Measurements from ENCODE around the gene MEGF10.

MEGF10 gene

GRCh38 chr5:127275641-127276193, 14.9 kb upstream of the MEGF10 start:
- ChIA-PET POLR2A (no interaction called here), CTCF (no interaction called here)
- TF ChIP-seq FOXK2 (IDR thresholded peaks at IDR 0.05) (no peak), ZNF384 (IDR thresholded peaks at IDR 0.05) (no peak), NFRKB (IDR thresholded peaks at IDR 0.05) (no peak), ELF4 (IDR thresholded peaks at IDR 0.05) (no peak), LEF1 (IDR thresholded peaks at IDR 0.05; ENCODE audit: borderline replicate concordance) (no peak)
- DNase-seq (ENCODE audit: extremely low spot score), result no peak

- CTCF ChIA-PET, result no interaction called here
- peak; percentile 21 for DNase-seq (ENCODE audit: extremely low spot score)
- POLR2A ChIA-PET, result no interaction called here
- TF ChIP-seq ZNF384 (IDR thresholded peaks at IDR 0.05), result no peak
These were observed 9.9 kb upstream of the MEGF10 start for GRCh38 chr5:127280491-127281220.

- ChIA-PET POLR2A (no interaction called here), CTCF (no interaction called here)
- no peak for DNase-seq (ENCODE audit: extremely low spot score)
- TF ChIP-seq TARDBP (IDR thresholded peaks at IDR 0.05), result no peak
- no peak for TF ChIP-seq FOXM1 (IDR thresholded peaks at IDR 0.05; ENCODE audit: borderline replicate concordance)
- TF ChIP-seq SP1 (IDR thresholded peaks at IDR 0.05), result no peak
- no peak for TF ChIP-seq FOXK2 (IDR thresholded peaks at IDR 0.05)
- no peak for TF ChIP-seq SUZ12 (IDR thresholded peaks at IDR 0.05)
- TF ChIP-seq L3MBTL2 (conservative IDR thresholded peaks at IDR 0.05), result no peak
- no peak for TF ChIP-seq PKNOX1 (IDR thresholded peaks at IDR 0.05)
- TF ChIP-seq ELF4 (IDR thresholded peaks at IDR 0.05), result no peak
- no peak for TF ChIP-seq HDGF (IDR thresholded peaks at IDR 0.05; ENCODE audit: borderline replicate concordance)
- TF ChIP-seq LEF1 (IDR thresholded peaks at IDR 0.05; ENCODE audit: borderline replicate concordance), result no peak
- no peak for TF ChIP-seq FOXA1 (IDR thresholded peaks at IDR 0.05)
- no peak for TF ChIP-seq ARNT (IDR thresholded peaks at IDR 0.05)
- no peak for TF ChIP-seq NFRKB (IDR thresholded peaks at IDR 0.05)
These were observed 9.0 kb upstream of the MEGF10 start for GRCh38 chr5:127281609-127282008.

GRCh38 chr5:127288676-127289075, 1.9 kb upstream of the MEGF10 start:
- TF ChIP-seq BHLHE40 (IDR thresholded peaks at IDR 0.05; ENCODE audit: borderline replicate concordance) (no peak), LEF1 (IDR thresholded peaks at IDR 0.05; ENCODE audit: borderline replicate concordance) (no peak), SUZ12 (IDR thresholded peaks at IDR 0.05) (no peak), FOXM1 (IDR thresholded peaks at IDR 0.05; ENCODE audit: borderline replicate concordance) (no peak), ARNT (IDR thresholded peaks at IDR 0.05) (no peak), TARDBP (IDR thresholded peaks at IDR 0.05) (no peak), FOXK2 (IDR thresholded peaks at IDR 0.05) (no peak), HDGF (IDR thresholded peaks at IDR 0.05; ENCODE audit: borderline replicate concordance) (no peak), PKNOX1 (IDR thresholded peaks at IDR 0.05) (no peak), ELF4 (IDR thresholded peaks at IDR 0.05) (no peak), NFRKB (IDR thresholded peaks at IDR 0.05) (no peak), FOXA1 (IDR thresholded peaks at IDR 0.05) (no peak), L3MBTL2 (conservative IDR thresholded peaks at IDR 0.05) (no peak), ZNF384 (IDR thresholded peaks at IDR 0.05) (no peak)
- no peak for DNase-seq (ENCODE audit: extremely low spot score)
- CTCF ChIA-PET, result interaction anchor here (0.6 kb wide), 1 partner anchor 23 kb away, joined by 3 read pairs; no protein-coding TSS in a partner anchor
- POLR2A ChIA-PET, result no interaction called here

- TF ChIP-seq CTBP1 (IDR thresholded peaks at IDR 0.05; ENCODE audit: borderline replicate concordance) (no peak), ZNF384 (IDR thresholded peaks at IDR 0.05) (no peak), SP1 (IDR thresholded peaks at IDR 0.05) (no peak), ELF4 (IDR thresholded peaks at IDR 0.05) (no peak), BHLHE40 (IDR thresholded peaks at IDR 0.05; ENCODE audit: borderline replicate concordance) (no peak), L3MBTL2 (conservative IDR thresholded peaks at IDR 0.05) (no peak), HDGF (IDR thresholded peaks at IDR 0.05; ENCODE audit: borderline replicate concordance) (no peak), SUZ12 (IDR thresholded peaks at IDR 0.05) (no peak), NFRKB (IDR thresholded peaks at IDR 0.05) (no peak), PKNOX1 (IDR thresholded peaks at IDR 0.05) (no peak), ARNT (IDR thresholded peaks at IDR 0.05) (no peak), FOXM1 (IDR thresholded peaks at IDR 0.05; ENCODE audit: borderline replicate concordance) (no peak), LEF1 (IDR thresholded peaks at IDR 0.05; ENCODE audit: borderline replicate concordance) (no peak), TARDBP (IDR thresholded peaks at IDR 0.05) (no peak), FOXK2 (IDR thresholded peaks at IDR 0.05) (no peak), FOXA1 (IDR thresholded peaks at IDR 0.05) (no peak)
- ChIA-PET CTCF (interaction anchor here (0.6 to 1.5 kb wide), 2 partner anchors 25 to 192 kb away, joined by 3 to 4 read pairs; no protein-coding TSS in a partner anchor), POLR2A (no interaction called here)
- no peak for DNase-seq (ENCODE audit: extremely low spot score)
These were observed 524 bp downstream of the MEGF10 start for GRCh38 chr5:127290946-127291693.

Data from HEK293T (cell line).